HG03439 (cell line): ENCODE measurements around the gene ADGRE3.
A peak's percentile ranks its signal among the peaks of the same experiment; 100 is the strongest.
"Not testable (repeated sequence)": the region's sequence is repeated elsewhere in the genome, so short reads cannot be mapped to it uniquely, and the experiment has no call there.

Experiments
- ATAC-seq: cut with Tn5 transposase; IDR thresholded peaks from one replicate; pipeline ENCODE4 v1.9.1; 2021; ENCODE audit warnings: mild to moderate bottlenecking, moderate library complexity; ENCODE audit not compliant: unreplicated experiment

ADGRE3 gene

GRCh38 chr19:14603990-14604387 is 70.7 kb downstream of the ADGRE3 start:
- ATAC-seq = no peak

GRCh38 chr19:14599548-14600147 is 75.0 kb downstream of the ADGRE3 start:
- ATAC-seq = no peak

GRCh38 chr19:14595558-14595957 is 79.1 kb downstream of the ADGRE3 start:
- ATAC-seq = no peak

- not testable (repeated sequence) for ATAC-seq
Measured at GRCh38 chr19:14589433-14589832, 85.2 kb downstream of the ADGRE3 start.

- peak; percentile 69 for ATAC-seq
Measured at GRCh38 chr19:14585187-14585586, 89.5 kb downstream of the ADGRE3 start.

- not testable (repeated sequence) for ATAC-seq
Measured at GRCh38 chr19:14584372-14584771, 90.3 kb downstream of the ADGRE3 start.

GRCh38 chr19:14582894-14583340 is 91.7 kb downstream of the ADGRE3 start, which contains the start of gene CLEC17A:
TSS of gene CLEC17A (plus strand) at chr19:14583084. CDS start at chr19:14583161, 77 bp downstream.
- no peak for ATAC-seq

- no peak for ATAC-seq
Measured at GRCh38 chr19:14580623-14581237, 93.9 kb downstream of the ADGRE3 start.

- ATAC-seq = no peak
Measured at GRCh38 chr19:14577885-14578427, 96.7 kb downstream of the ADGRE3 start.

- no peak for ATAC-seq
Measured at GRCh38 chr19:14577264-14577663, 97.4 kb downstream of the ADGRE3 start.

GRCh38 chr19:14576363-14576762 is 98.3 kb downstream of the ADGRE3 start:
- no peak for ATAC-seq

- ATAC-seq = no peak
Measured at GRCh38 chr19:14575428-14575980, 99.1 kb downstream of the ADGRE3 start.

GRCh38 chr19:14571695-14572490 is 102.8 kb downstream of the ADGRE3 start, which contains the start of gene NDUFB7:
TSS of gene NDUFB7 (minus strand) at chr19:14572066. CDS start at chr19:14572000, 66 bp downstream.
- ATAC-seq = peak; percentile 79

GRCh38 chr19:14570864-14571527 is 103.6 kb downstream of the ADGRE3 start:
- no peak for ATAC-seq
